Peyer's patch (tissue), 4 donors: ENCODE results near the gene CKMT2.

Experiments
- CTCF ChIP-seq, 6 experiments: fragments of 450-650 bp in 4 of 6; fragments of 200-600 bp in 2 of 6; sonication (generic) in 1 of 6; IDR thresholded peaks; one replicate each; pipeline ENCODE4 v1.5.1; 2017 to 2019; ENCODE audit warnings: antibody characterized with exemption in 6 of 6, mild to moderate bottlenecking in 3 of 6, moderate library complexity in 1 of 6
- POLR2A ChIP-seq, 2 donors: fragments of 450-650 bp; IDR thresholded peaks; one replicate each; pipeline ENCODE4 v1.5.1; 2017; ENCODE audit warnings: antibody characterized with exemption in 2 of 2, mild to moderate bottlenecking in 2 of 2, moderate library complexity in 2 of 2

GRCh38 chr5:81310402-81311063 is 77.4 kb downstream of the CKMT2 start:
- TF ChIP-seq POLR2A (IDR thresholded peaks at IDR 0.05): no peak
- no peak for TF ChIP-seq CTCF (IDR thresholded peaks at IDR 0.05)
